ENCODE measurements around the gene GRIK4.

GRCh38 chr11:120932305-120932915, 420.9 kb downstream of the GRIK4 start:
- no peak for TF ChIP-seq NFE2L2 (IDR thresholded peaks at IDR 0.05; ENCODE audit: low read depth, low read length)
- no peak for TF ChIP-seq RCOR1 (IDR thresholded peaks at IDR 0.05; ENCODE audit: insufficient replicate concordance, low read length)
